ENCODE data around the gene IQCH. TPM values are rescaled to one million over a fixed set of nuclear protein-coding genes. Genes with fewer than 3 reads are reported as not detected.

The IQCH gene
- total RNA-seq, 1 donor from 2014 or later: 1.5 TPM

- intact Hi-C loops (cut with DNase I): no loop called here
- H3K4me1 ChIP-seq: no peaks in the 10 kb centered on the region
- H3K36me3 ChIP-seq: peaks cover 0 to 24% of the 10 kb centered on the region in 2 donors
- no peak overlapping the region for H3K27ac ChIP-seq
- DNase-seq (ENCODE audit: extremely low spot score in 2 of 2): no peak
- H3K27me3 ChIP-seq: no peaks in the 10 kb centered on the region
- no peaks in the 10 kb centered on the region for H3K9me3 ChIP-seq
- TF ChIP-seq POLR2A (IDR thresholded peaks at IDR 0.05) (no peak), POLR2AphosphoS5 (IDR thresholded peaks at IDR 0.05; ENCODE audit: insufficient read depth in 1 of 2, low read depth in 1 of 2) (no peak), CTCF (IDR thresholded peaks at IDR 0.05) (no peak)
- H3K4me3 ChIP-seq: no peak overlapping the region
These were observed 257.0 kb downstream of the IQCH start for GRCh38 chr15:67511606-67512005.

- Histone ChIP-seq H3K27ac (no peak overlapping the region), H3K4me3 (no peak overlapping the region), H3K27me3 (no peaks in the 10 kb centered on the region), H3K9me3 (no peaks in the 10 kb centered on the region), H3K36me3 (peaks cover 0 to 24% of the 10 kb centered on the region in 2 donors), H3K4me1 (no peaks in the 10 kb centered on the region)
- TF ChIP-seq POLR2A (IDR thresholded peaks at IDR 0.05) (no peak), POLR2AphosphoS5 (IDR thresholded peaks at IDR 0.05; ENCODE audit: insufficient read depth in 1 of 2, low read depth in 1 of 2) (no peak), CTCF (IDR thresholded peaks at IDR 0.05) (no peak)
- no peak for DNase-seq (ENCODE audit: extremely low spot score in 2 of 2)
- intact Hi-C loops (cut with DNase I): no loop called here
These were observed 257.6 kb downstream of the IQCH start for GRCh38 chr15:67512140-67512539.

DNA sequence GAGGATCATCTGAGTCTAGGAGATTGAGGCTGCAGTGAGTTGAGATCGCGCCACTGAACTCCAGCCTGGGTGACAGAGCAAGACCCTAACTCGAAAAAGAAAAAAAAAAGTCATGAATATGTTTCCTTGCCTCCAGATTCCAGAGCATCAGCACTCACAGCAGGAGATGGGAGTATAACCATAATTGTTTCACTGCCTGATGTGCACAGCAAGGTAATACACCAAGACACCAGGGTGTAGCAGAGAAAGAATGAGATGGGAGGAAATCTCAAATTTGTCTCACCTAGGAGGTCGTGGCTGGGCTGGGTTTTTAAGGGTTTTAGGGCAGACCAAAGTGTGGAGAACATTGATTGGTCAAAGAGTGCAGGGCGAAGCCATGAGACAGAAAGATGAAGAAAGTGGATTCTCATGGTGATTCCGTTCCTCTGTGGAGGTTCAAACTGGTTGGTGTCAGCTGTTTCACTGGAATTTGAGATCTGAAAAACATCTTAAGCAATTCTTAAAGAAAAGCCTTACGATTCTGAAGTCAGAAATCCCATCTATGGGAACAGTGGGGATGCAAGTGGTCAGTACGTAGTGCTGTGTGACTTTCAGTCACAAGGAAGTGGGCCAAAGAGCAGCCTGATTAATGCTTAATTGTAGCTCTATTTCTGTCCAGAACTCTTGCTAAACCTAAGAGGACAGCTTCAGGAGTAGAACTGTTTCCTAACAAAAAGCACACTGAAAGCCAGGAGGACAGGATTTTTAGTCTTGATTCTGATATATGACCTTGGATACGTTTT lies 258.5 kb downstream of the IQCH start:
- Histone ChIP-seq H3K9me3 (no peaks in the 10 kb centered on the region), H3K4me1 (no peaks in the 10 kb centered on the region), H3K36me3 (peaks cover 0 to 24% of the 10 kb centered on the region in 2 donors), H3K27ac (no peak overlapping the region), H3K27me3 (no peaks in the 10 kb centered on the region), H3K4me3 (no peak overlapping the region)
- intact Hi-C loops (cut with DNase I): no loop called here
- TF ChIP-seq POLR2A (IDR thresholded peaks at IDR 0.05) (no peak), CTCF (IDR thresholded peaks at IDR 0.05) (no peak), POLR2AphosphoS5 (IDR thresholded peaks at IDR 0.05; ENCODE audit: insufficient read depth in 1 of 2, low read depth in 1 of 2) (no peak)
- no peak for DNase-seq (ENCODE audit: extremely low spot score in 2 of 2)

GRCh38 chr15:67515090-67515489 lies 260.5 kb downstream of the IQCH start:
- no peak for DNase-seq (ENCODE audit: extremely low spot score in 2 of 2)
- no peak for TF ChIP-seq POLR2AphosphoS5 (IDR thresholded peaks at IDR 0.05; ENCODE audit: insufficient read depth in 1 of 2, low read depth in 1 of 2)
- no peak for TF ChIP-seq POLR2A (IDR thresholded peaks at IDR 0.05)
- no peak for TF ChIP-seq CTCF (IDR thresholded peaks at IDR 0.05)
- no peak overlapping the region for H3K27ac ChIP-seq
- H3K36me3 ChIP-seq: peaks cover 0 to 24% of the 10 kb centered on the region in 2 donors
- H3K4me1 ChIP-seq: peaks cover 3% of the 10 kb centered on the region
- H3K27me3 ChIP-seq: no peaks in the 10 kb centered on the region
- H3K9me3 ChIP-seq: no peaks in the 10 kb centered on the region
- intact Hi-C loops (cut with DNase I): no loop called here
- H3K4me3 ChIP-seq: no peak overlapping the region

DNA sequence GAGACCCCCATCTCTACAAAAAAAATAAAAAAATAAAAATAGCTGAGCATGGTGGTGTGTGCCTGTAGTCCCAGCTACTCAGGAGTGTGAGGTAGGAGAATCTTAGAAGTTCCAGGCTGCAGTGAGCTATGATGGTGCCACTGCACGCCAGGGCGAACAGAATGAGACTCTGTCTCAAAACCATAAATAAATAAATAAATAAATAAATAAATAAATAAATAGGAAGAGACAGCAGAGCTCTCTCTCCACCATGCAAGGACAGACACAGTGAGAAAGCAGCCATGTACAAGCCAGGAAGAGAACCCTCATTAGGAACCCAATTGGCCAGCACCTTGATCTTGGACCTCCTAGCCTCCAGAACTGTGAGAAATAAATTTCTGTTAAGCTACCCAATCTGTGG lies 261.0 kb downstream of the IQCH start:
- no peak overlapping the region for H3K4me3 ChIP-seq
- no peaks in the 10 kb centered on the region for H3K9me3 ChIP-seq
- H3K36me3 ChIP-seq: peaks cover 0 to 24% of the 10 kb centered on the region in 2 donors
- no peak overlapping the region for H3K27ac ChIP-seq
- peaks cover 7% of the 10 kb centered on the region for H3K4me1 ChIP-seq
- no peak for DNase-seq (ENCODE audit: extremely low spot score in 2 of 2)
- intact Hi-C loops (cut with DNase I): no loop called here
- no peak for TF ChIP-seq POLR2AphosphoS5 (IDR thresholded peaks at IDR 0.05; ENCODE audit: insufficient read depth in 1 of 2, low read depth in 1 of 2)
- no peaks in the 10 kb centered on the region for H3K27me3 ChIP-seq

Data from vagina (tissue), 2 donors.